ENCODE measurements around the gene ZNF175. TPM values are rescaled to one million over a fixed set of nuclear protein-coding genes. Genes with fewer than 3 reads are reported as not detected.

The ZNF175 gene
- total and polyA plus RNA-seq, 9 of the 15 experiments (the other 6 are each of a cell fraction or from before 2014, with no cell fraction given), result 3.7 to 37.9 (median 14.0) TPM

- TF ChIP-seq TRIM25 (IDR thresholded peaks at IDR 0.05; ENCODE audit: borderline replicate concordance) (peak; percentile 98), ZNF76 (CRISPR knock-in tag; IDR thresholded peaks at IDR 0.05; ENCODE audit: borderline replicate concordance) (no peak), ZNF217 (CRISPR knock-in tag; IDR thresholded peaks at IDR 0.05) (no peak), NR2F6 (CRISPR knock-in tag; IDR thresholded peaks at IDR 0.05) (peak; percentile 70; the same call in 1 of the 2 replicates), BRD9 (IDR thresholded peaks at IDR 0.05; ENCODE audit: low read depth, partially characterized antibody) (peak; percentile 88), XRCC5 (IDR thresholded peaks at IDR 0.05; ENCODE audit: low read depth, low read length) (no peak), NFIC (IDR thresholded peaks at IDR 0.05) (peak; percentile 4; the same call in 1 of the 2 replicates), TFAP4 (CRISPR knock-in tag; IDR thresholded peaks at IDR 0.05; ENCODE audit: borderline replicate concordance) (no peak), ATF4 (CRISPR knock-in tag; IDR thresholded peaks at IDR 0.05) (no peak), TAF1 (IDR thresholded peaks at IDR 0.05; ENCODE audit: control insufficient read depth, extremely low read depth, insufficient read depth, low read length, severe bottlenecking) (no peak), ZNF407 (IDR thresholded peaks at IDR 0.05; ENCODE audit: low read depth) (peak; percentile 46; the same call in 1 of the 2 replicates), ASH1L (IDR thresholded peaks at IDR 0.05; ENCODE audit: borderline replicate concordance, low read depth, partially characterized antibody) (peak; percentile 49), MLLT1 (IDR thresholded peaks at IDR 0.05) (peak; percentile 97 to 98)
Measured at GRCh38 chr19:51552608-51552995, 18.5 kb upstream of the ZNF175 start (continued).

Data from K562 (cell line).